DOHH2 (cell line): ENCODE data around the gene TRAPPC14.

Experiments used
- H3F3A ChIP-seq: fragments of 200-600 bp; sonication (generic), shearing (Covaris generic); 2 replicates; pipeline ENCODE4 v1.6.0; 2016; ENCODE audit warnings: antibody characterized with exemption, mild to moderate bottlenecking; ENCODE audit not compliant: control insufficient read depth, insufficient read depth
- H3K27ac ChIP-seq: fragments of 200-600 bp; sonication (generic); 2 replicates; pipeline ENCODE4 v1.5.1; 2014; ENCODE audit warnings: low read depth, mild to moderate bottlenecking, low read length, moderate library complexity
- H3K27me3 ChIP-seq: fragments of 200-600 bp; sonication (generic); 2 replicates; pipeline ENCODE4 v1.6.1; 2014; ENCODE audit warnings: mild to moderate bottlenecking, low read length, mixed read lengths; ENCODE audit not compliant: control insufficient read depth
- H3K36me3 ChIP-seq: fragments of 200-600 bp; sonication (generic); 2 replicates; pipeline ENCODE4 v1.6.1; 2014; ENCODE audit warnings: mild to moderate bottlenecking, low read length, moderate library complexity, mixed read lengths; ENCODE audit not compliant: control insufficient read depth
- H3K4me1 ChIP-seq: fragments of 200-600 bp; sonication (generic); 2 replicates; pipeline ENCODE4 v1.6.1; 2014; ENCODE audit warnings: mild to moderate bottlenecking, low read length, mixed read lengths; ENCODE audit not compliant: control insufficient read depth
- H3K4me2 ChIP-seq: fragments of 200-600 bp; sonication (generic); 2 replicates; pipeline ENCODE4 v1.6.0; 2014; ENCODE audit warnings: mild to moderate bottlenecking, low read length, moderate library complexity
- H3K4me3 ChIP-seq: fragments of 200-600 bp; sonication (generic); 2 replicates; pipeline ENCODE4 v1.5.1; 2014; ENCODE audit warnings: mild to moderate bottlenecking, low read length, mixed read lengths
- H3K79me2 ChIP-seq: fragments of 200-600 bp; sonication (generic); 2 replicates; pipeline ENCODE4 v1.6.1; 2014; ENCODE audit warnings: mild to moderate bottlenecking, low read length, mixed read lengths; ENCODE audit not compliant: control insufficient read depth
- H3K9me2 ChIP-seq: fragments of 200-600 bp; sonication (generic); replicated peaks from 2 replicates; pipeline ENCODE4 v1.6.1; 2014; ENCODE audit warnings: mild to moderate bottlenecking, low read length, mixed read lengths; ENCODE audit not compliant: control insufficient read depth
- H3K9me3 ChIP-seq: fragments of 200-600 bp; sonication (generic); 2 replicates; pipeline ENCODE4 v1.6.1; 2014; ENCODE audit warnings: antibody characterized with exemption, low read length, mixed read lengths; ENCODE audit not compliant: control insufficient read depth, insufficient read depth
- H4K20me1 ChIP-seq: fragments of 200-600 bp; sonication (generic); 2 replicates; pipeline ENCODE4 v1.6.0; 2014; ENCODE audit warnings: low read depth, mild to moderate bottlenecking, antibody characterized with exemption, low read length, moderate library complexity; ENCODE audit not compliant: control insufficient read depth, insufficient read depth
- EZH2phosphoT487 ChIP-seq: fragments of 200-600 bp; sonication (generic); IDR thresholded peaks from 2 replicates; pipeline ENCODE4 v1.6.1; 2017; ENCODE audit warnings: borderline replicate concordance, mild to moderate bottlenecking, antibody characterized with exemption, low read length, moderate library complexity, mixed read lengths
- TF ChIP-seq, protein P1 (sequence below): fragments of 200-600 bp; sonication (generic); IDR thresholded peaks from one replicate; pipeline ENCODE4 v1.5.1; 2014; ENCODE audit warnings: antibody characterized with exemption, mild to moderate bottlenecking, low read depth, low read length; ENCODE audit not compliant: poor library complexity, severe bottlenecking

Gene TRAPPC14

DNA sequence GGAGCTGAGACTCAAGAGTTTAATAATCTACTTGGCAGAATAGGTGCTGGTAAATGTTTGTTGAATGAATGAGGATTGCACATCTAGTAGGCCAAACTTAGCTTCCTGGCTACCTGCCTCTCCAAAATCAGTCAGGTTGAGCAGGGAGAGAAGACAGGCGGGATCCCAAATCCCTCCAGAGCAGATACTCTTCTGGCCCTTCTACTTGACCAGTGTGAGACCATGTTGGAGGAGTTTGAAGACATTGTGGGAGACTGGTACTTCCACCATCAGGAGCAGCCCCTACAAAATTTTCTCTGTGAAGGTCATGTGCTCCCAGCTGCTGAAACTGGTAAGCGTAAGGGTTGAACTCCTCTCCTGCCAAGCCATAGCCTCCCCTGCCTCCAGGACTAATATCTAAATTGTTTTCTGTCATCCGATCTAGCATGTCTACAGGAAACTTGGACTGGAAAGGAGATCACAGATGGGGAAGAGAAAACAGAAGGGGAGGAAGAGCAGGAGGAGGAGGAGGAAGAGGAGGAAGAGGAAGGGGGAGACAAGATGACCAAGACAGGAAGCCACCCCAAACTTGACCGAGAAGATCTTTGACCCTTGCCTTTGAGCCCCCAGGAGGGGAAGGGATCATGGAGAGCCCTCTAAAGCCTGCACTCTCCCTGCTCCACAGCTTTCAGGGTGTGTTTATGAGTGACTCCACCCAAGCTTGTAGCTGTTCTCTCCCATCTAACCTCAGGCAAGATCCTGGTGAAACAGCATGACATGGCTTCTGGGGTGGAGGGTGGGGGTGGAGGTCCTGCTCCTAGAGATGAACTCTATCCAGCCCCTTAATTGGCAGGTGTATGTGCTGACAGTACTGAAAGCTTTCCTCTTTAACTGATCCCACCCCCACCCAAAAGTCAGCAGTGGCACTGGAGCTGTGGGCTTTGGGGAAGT is 34.0 kb downstream of the TRAPPC14 start:
- H3K4me3 ChIP-seq: peak overlapping the region; percentile 81
- H3K27me3 ChIP-seq: no peaks in the 10 kb centered on the region
- peaks cover 57% of the 10 kb centered on the region for H3K79me2 ChIP-seq
- no peaks in the 10 kb centered on the region for H3K9me2 ChIP-seq
- H3K27ac ChIP-seq: peak overlapping the region; percentile 53
- TF ChIP-seq EZH2phosphoT487: no peak
- TF ChIP-seq, protein P1, sequence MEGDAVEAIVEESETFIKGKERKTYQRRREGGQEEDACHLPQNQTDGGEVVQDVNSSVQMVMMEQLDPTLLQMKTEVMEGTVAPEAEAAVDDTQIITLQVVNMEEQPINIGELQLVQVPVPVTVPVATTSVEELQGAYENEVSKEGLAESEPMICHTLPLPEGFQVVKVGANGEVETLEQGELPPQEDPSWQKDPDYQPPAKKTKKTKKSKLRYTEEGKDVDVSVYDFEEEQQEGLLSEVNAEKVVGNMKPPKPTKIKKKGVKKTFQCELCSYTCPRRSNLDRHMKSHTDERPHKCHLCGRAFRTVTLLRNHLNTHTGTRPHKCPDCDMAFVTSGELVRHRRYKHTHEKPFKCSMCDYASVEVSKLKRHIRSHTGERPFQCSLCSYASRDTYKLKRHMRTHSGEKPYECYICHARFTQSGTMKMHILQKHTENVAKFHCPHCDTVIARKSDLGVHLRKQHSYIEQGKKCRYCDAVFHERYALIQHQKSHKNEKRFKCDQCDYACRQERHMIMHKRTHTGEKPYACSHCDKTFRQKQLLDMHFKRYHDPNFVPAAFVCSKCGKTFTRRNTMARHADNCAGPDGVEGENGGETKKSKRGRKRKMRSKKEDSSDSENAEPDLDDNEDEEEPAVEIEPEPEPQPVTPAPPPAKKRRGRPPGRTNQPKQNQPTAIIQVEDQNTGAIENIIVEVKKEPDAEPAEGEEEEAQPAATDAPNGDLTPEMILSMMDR: no peak
- peaks cover 36% of the 10 kb centered on the region for H3F3A ChIP-seq
- peaks cover 36% of the 10 kb centered on the region for H3K36me3 ChIP-seq
- peaks cover 48% of the 10 kb centered on the region for H3K4me1 ChIP-seq
- H3K9me3 ChIP-seq: no peaks in the 10 kb centered on the region
- no peaks in the 10 kb centered on the region for H4K20me1 ChIP-seq
- H3K4me2 ChIP-seq: peak overlapping the region; percentile 96

DNA sequence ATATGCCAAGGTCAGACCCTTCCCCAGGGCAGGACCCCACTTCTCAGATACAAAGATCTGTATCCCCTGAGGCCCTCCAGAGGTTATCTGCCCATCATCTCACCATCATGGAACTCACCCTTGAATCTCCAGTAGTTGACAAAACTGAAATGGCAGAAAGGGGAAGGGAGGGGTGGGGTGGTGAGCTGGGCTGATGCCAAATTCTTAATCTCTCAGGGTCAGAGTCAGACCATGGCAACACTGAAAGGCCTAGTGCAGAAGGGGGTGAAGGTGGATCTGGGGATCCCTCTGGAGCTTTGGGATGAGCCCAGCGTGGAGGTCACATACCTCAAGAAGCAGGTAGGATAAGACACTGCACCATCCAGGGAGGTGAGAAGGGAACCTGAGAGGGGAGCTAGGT is 36.0 kb downstream of the TRAPPC14 start:
- no peak overlapping the region for H3K27ac ChIP-seq
- H3K4me2 ChIP-seq: no peak overlapping the region
- peaks cover 26% of the 10 kb centered on the region for H3F3A ChIP-seq
- H3K36me3 ChIP-seq: peaks cover 36% of the 10 kb centered on the region
- no peaks in the 10 kb centered on the region for H4K20me1 ChIP-seq
- no peak overlapping the region for H3K4me3 ChIP-seq
- TF ChIP-seq, protein P1: no peak
- TF ChIP-seq EZH2phosphoT487: no peak
- peaks cover 63% of the 10 kb centered on the region for H3K79me2 ChIP-seq
- no peaks in the 10 kb centered on the region for H3K9me3 ChIP-seq
- no peaks in the 10 kb centered on the region for H3K9me2 ChIP-seq
- H3K4me1 ChIP-seq: peaks cover 40% of the 10 kb centered on the region
- no peaks in the 10 kb centered on the region for H3K27me3 ChIP-seq

GRCh38 chr7:100122067-100122466 is 36.5 kb downstream of the TRAPPC14 start:
- H3K27ac ChIP-seq: no peak overlapping the region
- no peak overlapping the region for H3K4me2 ChIP-seq
- no peak overlapping the region for H3K4me3 ChIP-seq
- peaks cover 36% of the 10 kb centered on the region for H3K36me3 ChIP-seq
- H4K20me1 ChIP-seq: no peaks in the 10 kb centered on the region
- no peaks in the 10 kb centered on the region for H3K9me2 ChIP-seq
- peaks cover 64% of the 10 kb centered on the region for H3K79me2 ChIP-seq
- H3K27me3 ChIP-seq: no peaks in the 10 kb centered on the region
- peaks cover 40% of the 10 kb centered on the region for H3K4me1 ChIP-seq
- TF ChIP-seq, protein P1: no peak
- no peak for TF ChIP-seq EZH2phosphoT487
- no peaks in the 10 kb centered on the region for H3K9me3 ChIP-seq
- H3F3A ChIP-seq: peaks cover 26% of the 10 kb centered on the region
